AG04449 (cell line): ENCODE measurements around the gene DBP.
"Not testable (repeated sequence)": the region's sequence is repeated elsewhere in the genome, so short reads cannot be mapped to it uniquely, and the experiment has no call there.

ENCODE experiments used
- CTCF ChIA-PET: fragments of 350-600 bp; formaldehyde crosslinking; extraction: SDS; loops from one replicate; lab custom pipeline; 2021; ENCODE audit warnings: antibody characterized with exemption; lab: Yijun Ruan, JAX
- POLR2A ChIA-PET: fragments of 400-600, 350-600 bp; formaldehyde crosslinking; extraction: SDS; loops from one replicate; lab custom pipeline; 2020; ENCODE audit warnings: antibody characterized with exemption, inconsistent platforms; lab: Yijun Ruan, JAX
- DNase-seq: peaks from one replicate; pipeline ENCODE4 v3.0.0-alpha.2; 2010; ENCODE audit warnings: low read depth, low spot score
- H3K4me3 ChIP-seq: 2 replicates; pipeline ENCODE4 v1.5.1; 2011; ENCODE audit warnings: low read depth, mild to moderate bottlenecking, control low read depth, low read length
- TF ChIP-seq, protein P1 (sequence below): IDR thresholded peaks from one replicate; pipeline ENCODE4 v1.5.1; 2011; ENCODE audit warnings: mild to moderate bottlenecking, moderate library complexity, low read length, control low read depth, inconsistent platforms; ENCODE audit not compliant: insufficient read depth; ENCODE audit errors: missing control alignments

DBP gene

DNA sequence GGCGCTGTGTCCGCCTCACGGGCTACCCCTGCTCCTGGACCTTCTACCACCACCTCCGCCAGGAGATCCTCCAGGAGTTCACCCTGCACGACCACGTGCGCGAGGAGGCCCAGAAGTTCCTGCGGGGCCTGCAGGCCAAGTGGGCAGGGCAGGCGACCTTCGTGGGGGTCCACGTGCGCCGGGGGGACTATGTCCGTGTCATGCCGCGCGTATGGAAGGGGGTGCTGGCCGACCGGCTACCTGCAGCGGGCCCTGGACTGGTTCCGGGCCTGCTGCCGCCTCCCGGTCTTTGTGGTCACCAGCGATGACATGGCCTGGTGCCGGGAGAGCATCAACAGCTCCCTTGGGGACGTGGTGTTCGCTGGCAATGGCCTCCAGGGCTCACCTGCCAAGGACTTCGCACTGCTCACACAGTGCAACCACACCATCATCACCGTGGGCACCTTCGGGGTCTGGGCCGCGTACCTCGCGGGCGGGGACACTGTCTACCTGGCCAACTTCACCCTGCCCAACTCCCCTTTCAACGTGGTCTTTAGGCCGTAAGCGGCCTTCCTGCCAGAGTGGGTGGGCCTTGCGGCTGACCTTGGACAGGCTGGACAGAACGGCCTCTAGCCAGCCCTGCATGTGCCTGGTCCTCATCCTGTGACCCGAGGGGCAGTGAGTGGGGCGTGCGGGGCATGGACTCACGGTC lies 43.4 kb upstream of the DBP start:
- no peak for DNase-seq
- ChIA-PET CTCF (interaction anchor here (2.0 kb wide), 1 partner anchor 9 kb away, joined by 6 read pairs; no protein-coding TSS in a partner anchor), POLR2A (no interaction called here)
- TF ChIP-seq, protein P1, sequence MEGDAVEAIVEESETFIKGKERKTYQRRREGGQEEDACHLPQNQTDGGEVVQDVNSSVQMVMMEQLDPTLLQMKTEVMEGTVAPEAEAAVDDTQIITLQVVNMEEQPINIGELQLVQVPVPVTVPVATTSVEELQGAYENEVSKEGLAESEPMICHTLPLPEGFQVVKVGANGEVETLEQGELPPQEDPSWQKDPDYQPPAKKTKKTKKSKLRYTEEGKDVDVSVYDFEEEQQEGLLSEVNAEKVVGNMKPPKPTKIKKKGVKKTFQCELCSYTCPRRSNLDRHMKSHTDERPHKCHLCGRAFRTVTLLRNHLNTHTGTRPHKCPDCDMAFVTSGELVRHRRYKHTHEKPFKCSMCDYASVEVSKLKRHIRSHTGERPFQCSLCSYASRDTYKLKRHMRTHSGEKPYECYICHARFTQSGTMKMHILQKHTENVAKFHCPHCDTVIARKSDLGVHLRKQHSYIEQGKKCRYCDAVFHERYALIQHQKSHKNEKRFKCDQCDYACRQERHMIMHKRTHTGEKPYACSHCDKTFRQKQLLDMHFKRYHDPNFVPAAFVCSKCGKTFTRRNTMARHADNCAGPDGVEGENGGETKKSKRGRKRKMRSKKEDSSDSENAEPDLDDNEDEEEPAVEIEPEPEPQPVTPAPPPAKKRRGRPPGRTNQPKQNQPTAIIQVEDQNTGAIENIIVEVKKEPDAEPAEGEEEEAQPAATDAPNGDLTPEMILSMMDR = no peak
- H3K4me3 ChIP-seq = no peak overlapping the region

DNA sequence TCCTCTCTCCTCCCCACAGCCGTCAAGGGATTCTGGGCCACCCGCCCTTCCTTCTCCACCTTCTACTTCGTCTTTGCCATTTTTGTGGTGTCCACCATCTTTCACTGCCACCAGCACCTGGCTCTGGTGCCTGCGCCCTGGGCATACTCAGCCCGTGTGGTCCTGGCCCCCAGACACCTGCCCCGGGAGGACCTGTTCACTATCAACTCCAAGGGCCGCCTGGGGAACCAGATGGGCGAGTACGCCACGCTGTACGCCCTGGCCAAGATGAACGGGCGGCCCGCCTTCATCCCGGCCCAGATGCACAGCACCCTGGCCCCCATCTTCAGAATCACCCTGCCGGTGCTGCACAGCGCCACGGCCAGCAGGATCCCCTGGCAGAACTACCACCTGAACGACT lies 42.8 kb upstream of the DBP start:
- POLR2A ChIA-PET, DNase-seq, H3K4me3 ChIP-seq, CTCF ChIA-PET: not testable (repeated sequence)

DNA sequence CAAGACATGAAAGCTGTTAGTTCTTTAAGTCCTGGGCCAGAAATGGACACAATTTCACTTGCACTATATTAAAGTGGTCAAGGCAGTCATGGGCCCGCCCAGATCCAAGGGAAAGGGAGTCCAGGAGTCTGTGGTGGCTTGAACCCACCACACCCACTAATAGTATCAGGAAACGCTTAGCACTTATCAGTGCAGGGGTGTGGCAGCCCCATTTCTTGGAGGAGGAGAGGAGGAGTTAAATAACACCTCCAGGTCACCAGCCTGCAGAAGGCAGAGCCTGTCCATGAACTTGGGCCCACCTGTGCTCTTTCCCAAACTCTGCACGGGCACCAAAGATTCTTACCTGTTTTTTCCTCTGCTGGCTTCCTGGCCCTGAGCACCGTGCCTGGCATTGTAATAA lies 41.0 kb upstream of the DBP start:
- no peak overlapping the region for H3K4me3 ChIP-seq
- POLR2A ChIA-PET = interaction anchor here (0.6 kb wide), 1 partner anchor 13 kb away, joined by 3 read pairs; no protein-coding TSS in a partner anchor
- TF ChIP-seq, protein P1 = no peak
- DNase-seq = no peak
- CTCF ChIA-PET = interaction anchor here (0.8 to 8.5 kb wide), 8 partner anchors 9 to 118 kb away, joined by 3 to 55 read pairs (median 4); partner anchors contain the start of genes CA11 and FUT2

DNA sequence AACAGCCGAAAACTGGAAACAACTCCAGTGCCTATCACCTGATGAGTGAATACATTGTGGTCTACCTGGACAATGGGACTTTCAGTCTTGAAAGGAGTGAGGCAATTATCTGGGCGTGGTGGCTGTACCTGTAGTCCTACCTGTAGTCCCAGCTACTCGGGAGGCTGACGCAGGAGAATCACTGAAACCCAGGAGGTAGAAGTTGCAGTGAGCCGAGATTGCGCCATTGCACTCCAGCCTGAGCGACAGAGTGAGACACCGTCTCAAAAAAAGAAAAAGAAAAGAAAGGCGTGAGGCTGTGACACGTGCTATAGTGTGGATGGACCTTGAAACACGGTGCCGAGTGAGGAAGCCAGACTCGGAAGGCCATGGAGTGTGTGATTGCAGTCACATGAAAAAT lies 39.7 kb upstream of the DBP start:
- no peak overlapping the region for H3K4me3 ChIP-seq
- ChIA-PET CTCF (interaction anchor here (1.0 to 8.5 kb wide), 14 partner anchors 9 to 175 kb away, joined by 3 to 58 read pairs (median 14); partner anchors contain the start of genes CA11 and FUT2), POLR2A (no interaction called here)
- DNase-seq = no peak
- TF ChIP-seq, protein P1 = no peak

- ChIA-PET CTCF (interaction anchor here (1.4 to 8.5 kb wide), 12 partner anchors 8 to 109 kb away, joined by 5 to 58 read pairs (median 23); partner anchors contain the start of gene CA11), POLR2A (no interaction called here)
- DNase-seq = no peak
- TF ChIP-seq, protein P1 = no peak
- no peak overlapping the region for H3K4me3 ChIP-seq
Observed at GRCh38 chr19:48676487-48676886, 39.3 kb upstream of the DBP start.

- DNase-seq = no peak
- ChIA-PET CTCF (interaction anchor here (0.6 to 8.5 kb wide), 38 partner anchors 9 to 302 kb away, joined by 3 to 58 read pairs (median 6); partner anchors contain the start of genes CA11, FUT2, HSD17B14 and IZUMO1), POLR2A (no interaction called here)
Observed at GRCh38 chr19:48674921-48675824, 38.0 kb upstream of the DBP start.

More at GRCh38 chr19:48674921-48675824, 38.0 kb upstream of the DBP start:
- TF ChIP-seq, protein P1 = peak; percentile 89
- H3K4me3 ChIP-seq = no peak overlapping the region
